HepG2 (cell line): ENCODE measurements around the gene GTF3C5. TPM values are rescaled to one million over a fixed set of nuclear protein-coding genes. Genes with fewer than 3 reads are reported as not detected.

Source experiments
- ATAC-seq: fragments of 200-7000 bp; cut with Tn5 transposase; 3 replicates; pipeline ENCODE4 v1.9.1; 2020; ENCODE audit warnings: mild to moderate bottlenecking, moderate library complexity
- BruUV-seq: library from RNA; stranded (reverse); fragments of 400-500 nt; replicated peaks from 2 replicates; lab custom pipeline; 2021; lab: Mats Ljungman, UMichigan
- CTCF ChIA-PET: fragments of 300-600 bp; formaldehyde crosslinking; extraction: SDS; loops from one replicate; lab custom pipeline; 2021; ENCODE audit warnings: low total read pairs, inconsistent platforms, low intra/inter-chr PET ratio; lab: Yijun Ruan, JAX
- POLR2A ChIA-PET: fragments of 350-600 bp; sonication (Branson Sonifier 250); formaldehyde crosslinking; loops from one replicate; lab custom pipeline; 2020; ENCODE audit warnings: antibody characterized with exemption, inconsistent platforms; lab: Yijun Ruan, JAX
- DNase-seq: peaks from one replicate; pipeline ENCODE4 v3.0.0-alpha.2; 2015; ENCODE audit warnings: low spot score
- FAIRE-seq: peaks from 3 replicates; lab custom pipeline; 2011; peaks lifted over from hg19 to GRCh38; lab: Jason Lieb, UNC
- H2AFZ ChIP-seq: one replicate; pipeline ENCODE4 v1.6.1; 2011; ENCODE audit warnings: low read length, inconsistent platforms
- H3K27ac ChIP-seq: fragments of 300-600 bp; 3 replicates; pipeline ENCODE4 v1.8.0; 2011; ENCODE audit warnings: mixed run types, mild to moderate bottlenecking, mixed read lengths, low read length, inconsistent platforms; ENCODE audit not compliant: insufficient read depth; ENCODE audit errors: extremely low read length
- H3K27me3 ChIP-seq, 2 experiments: fragments of 200-600 bp in 1 of 2; 2 replicates in 1 of 2; 3 replicates in 1 of 2; pipeline versions ENCODE4 v1.6.0 to v1.8.0; 2011; ENCODE audit warnings: low read length in 2 of 2, mild to moderate bottlenecking in 2 of 2, moderate library complexity in 2 of 2, inconsistent platforms in 1 of 2; ENCODE audit not compliant: insufficient read depth in 2 of 2, control insufficient read depth in 1 of 2
- H3K36me3 ChIP-seq, 2 experiments: fragments of 200-600 bp in 1 of 2; replicated peaks in 1 of 2; 2 replicates in 1 of 2; 3 replicates in 1 of 2; pipeline versions ENCODE4 v1.5.1 to v1.8.0; 2011; ENCODE audit warnings: low read length in 2 of 2, inconsistent platforms in 1 of 2; ENCODE audit not compliant: insufficient read depth in 2 of 2, control insufficient read depth in 1 of 2
- H3K4me1 ChIP-seq: 2 replicates; pipeline ENCODE4 v1.5.1; 2012; ENCODE audit warnings: low read length, inconsistent platforms; ENCODE audit not compliant: insufficient read depth
- H3K4me2 ChIP-seq: 2 replicates; pipeline ENCODE4 v1.6.0; 2011; ENCODE audit warnings: low read depth, low read length, inconsistent platforms
- H3K4me3 ChIP-seq, 3 experiments: fragments of 200-600 bp in 1 of 3; sonication (generic), shearing (Covaris generic) in 1 of 3; replicated peaks in 1 of 3; 2 replicates each; pipeline ENCODE4 v1.5.1; 2011 to 2016; ENCODE audit warnings: low read length in 3 of 3, inconsistent platforms in 2 of 3, low read depth in 2 of 3, mild to moderate bottlenecking in 2 of 3, control low read depth in 1 of 3, mixed read lengths in 1 of 3; ENCODE audit not compliant: insufficient read depth in 1 of 3
- H3K79me2 ChIP-seq: one replicate; pipeline ENCODE4 v1.6.1; 2011; ENCODE audit warnings: low read length, inconsistent platforms; ENCODE audit not compliant: insufficient read depth
- H3K9ac ChIP-seq: 2 replicates; pipeline ENCODE4 v1.6.0; 2011; ENCODE audit warnings: mild to moderate bottlenecking, low read depth, low read length, inconsistent platforms; ENCODE audit not compliant: insufficient read depth
- H3K9me3 ChIP-seq: 2 replicates; pipeline ENCODE4 v1.5.1; 2012; ENCODE audit warnings: mild to moderate bottlenecking, low read length
- H4K20me1 ChIP-seq: 2 replicates; pipeline ENCODE4 v1.6.0; 2011; ENCODE audit warnings: inconsistent platforms, mild to moderate bottlenecking, low read length, moderate library complexity; ENCODE audit not compliant: insufficient read depth
- ATF1 ChIP-seq: IDR thresholded peaks from 2 replicates; pipeline ENCODE4 v1.6.1; 2016; ENCODE audit warnings: mild to moderate bottlenecking, control low read depth
- FOXA3 ChIP-seq: IDR thresholded peaks from 2 replicates; pipeline ENCODE4 v1.6.1; 2016; ENCODE audit warnings: missing genetic modification reagents, missing compliant biosample characterization
- FOXP1 ChIP-seq, 2 experiments: fragments of 450-650 bp in 1 of 2; IDR thresholded peaks; 2 replicates each; pipeline ENCODE4 v1.6.1; 2017 to 2018; ENCODE audit warnings: antibody characterized with exemption in 1 of 2
- HNRNPK ChIP-seq: fragments of 200-400 bp; formaldehyde crosslinking; IDR thresholded peaks from 2 replicates; pipeline ENCODE4 v1.6.1; 2018; ENCODE audit warnings: low read length, low read depth, moderate library complexity, mild to moderate bottlenecking; ENCODE audit not compliant: poor library complexity, severe bottlenecking
- JDP2 ChIP-seq: sonication (generic); formaldehyde crosslinking; IDR thresholded peaks from 2 replicates; pipeline ENCODE4 v1.8.1; 2022; ENCODE audit warnings: missing genetic modification reagents, borderline replicate concordance
- JUN ChIP-seq: sonication (generic); formaldehyde crosslinking; IDR thresholded peaks from 2 replicates; pipeline ENCODE4 v1.4.0; 2020; ENCODE audit warnings: mild to moderate bottlenecking, missing genetic modification reagents
- MTF1 ChIP-seq: sonication (generic); formaldehyde crosslinking; IDR thresholded peaks from 2 replicates; pipeline ENCODE4 v1.5.0; 2020; ENCODE audit warnings: missing genetic modification reagents
- POLR2G ChIP-seq: fragments of 200-400 bp; formaldehyde crosslinking; IDR thresholded peaks from 2 replicates; pipeline ENCODE4 v1.6.1; 2018; ENCODE audit warnings: mild to moderate bottlenecking, low read depth, low read length, moderate library complexity
- RFX1 ChIP-seq: fragments of 450-650 bp; IDR thresholded peaks from 2 replicates; pipeline ENCODE4 v1.6.1; 2017
- THAP11 ChIP-seq: IDR thresholded peaks from 2 replicates; pipeline ENCODE4 v1.6.1; 2016; ENCODE audit warnings: missing biosample characterization, missing genetic modification reagents
- ZBTB42 ChIP-seq: sonication (generic); formaldehyde crosslinking; IDR thresholded peaks from 2 replicates; pipeline ENCODE4 v1.5.0; 2020; ENCODE audit warnings: mild to moderate bottlenecking, missing genetic modification reagents
- ZNF343 ChIP-seq: sonication (generic); formaldehyde crosslinking; IDR thresholded peaks from 2 replicates; pipeline ENCODE4 v1.4.0; 2020; ENCODE audit warnings: mild to moderate bottlenecking, missing genetic modification reagents
- ZNF607 ChIP-seq: sonication (generic); formaldehyde crosslinking; IDR thresholded peaks from 2 replicates; pipeline ENCODE4 v1.5.1; 2020; ENCODE audit warnings: missing genetic modification reagents, mild to moderate bottlenecking, borderline replicate concordance
- ZNF619 ChIP-seq: sonication (generic); formaldehyde crosslinking; IDR thresholded peaks from 2 replicates; pipeline ENCODE4 v1.4.0; 2020; ENCODE audit warnings: mild to moderate bottlenecking, missing genetic modification reagents
- ZNF839 ChIP-seq: sonication (generic); formaldehyde crosslinking; IDR thresholded peaks from 2 replicates; pipeline ENCODE4 v1.4.0; 2020; ENCODE audit warnings: missing genetic modification reagents, mild to moderate bottlenecking, borderline replicate concordance
- WGBS: methylation state at CpG from one replicate; pipeline ENCODE4 v1.1.6; 2017; ENCODE audit warnings: low lambda C conversion rate; 5-methylcytosine and 5-hydroxymethylcytosine counted together
- in situ Hi-C: cut with HindIII; loops from 2 replicates; pipeline ENCODE4 v1.10.0; 2017; ENCODE audit warnings: low pct_unique_long_range_greater_than_20kb; ENCODE audit not compliant: extremely low pct_ligation_motif_present
- intact Hi-C: fragments of 100-400 bp; cut with micrococcal nuclease; formaldehyde crosslinking; loops from one replicate; pipeline ENCODE4 v1.10.0; 2022; ENCODE audit not compliant: unreplicated experiment
- polyA plus RNA-seq, 8 experiments: library from polyadenylated mRNA; depleted of rRNA in 3 of 8; stranded (reverse) in 7 of 8; unstranded in 1 of 8; fragments of >200 nt; fragmentation: Illumina TruSeq in 4 of 8; extraction: Trizol in 4 of 8; gene quantifications; 2 replicates each; pipeline versions ENCODE4 v1.2.1 to v1.2.3, GENCODE V29; 2011 to 2016; ENCODE audit warnings: low read depth in 4 of 8, missing spikeins in 1 of 8, mixed read lengths in 1 of 8; ENCODE audit not compliant: insufficient read depth in 1 of 8
- total RNA-seq, 5 experiments: library from RNA; depleted of rRNA; stranded (reverse); fragments of >200 nt; fragmentation: Illumina TruSeq; extraction: Trizol; gene quantifications; 2 replicates each; pipeline ENCODE4 v1.2.3, GENCODE V29; 2016; ENCODE audit warnings: low read depth in 1 of 5
- TF ChIP-seq, protein P1 (sequence below): sonication (generic); formaldehyde crosslinking; conservative IDR thresholded peaks from 2 replicates; pipeline ENCODE4 v1.4.0; 2020; ENCODE audit warnings: missing genetic modification reagents
- TF ChIP-seq, protein P2 (sequence below), 2 experiments: fragments of 450-650 bp in 1 of 2; sonication (generic) in 1 of 2; formaldehyde crosslinking; IDR thresholded peaks; 2 replicates each; pipeline versions ENCODE4 v1.5.0 to v1.8.0; 2020 to 2022; ENCODE audit warnings: mild to moderate bottlenecking in 1 of 2, missing genetic modification reagents in 1 of 2
- TF ChIP-seq, protein P3 (sequence below): sonication (generic); formaldehyde crosslinking; IDR thresholded peaks from 2 replicates; pipeline ENCODE4 v1.9.0; 2021; ENCODE audit warnings: missing genetic modification reagents, borderline replicate concordance

The GTF3C5 gene
- total and polyA plus RNA-seq, 2 of the 13 experiments (the other 11 are each of a cell fraction or from before 2014, with no cell fraction given), result 66.9 to 92.6 TPM

GRCh38 chr9:133094842-133095393, 64.1 kb downstream of the GTF3C5 start:
- H3K4me1 ChIP-seq, result no peaks in the 10 kb centered on the region
- ChIA-PET POLR2A (no interaction called here), CTCF (no interaction called here)
- no peak for FAIRE-seq
- intact Hi-C loops, result loop anchor here (5.0 kb wide), 1 partner anchor 1072 kb away; no protein-coding TSS in a partner anchor
- DNase-seq, result no peak
- no peaks in the 10 kb centered on the region for H4K20me1 ChIP-seq
- H2AFZ ChIP-seq, result no peak overlapping the region
- TF ChIP-seq ZNF607 (no peak), THAP11 (no peak), JDP2 (CRISPR knock-in tag) (no peak), FOXP1 (IDR thresholded peaks at IDR 0.05) (no peak), FOXP1 (CRISPR knock-in tag; IDR thresholded peaks at IDR 0.05) (no peak), ZNF839 (CRISPR knock-in tag) (no peak), RFX1 (no peak), MTF1 (no peak), ZNF619 (no peak), FOXA3 (no peak), ZBTB42 (CRISPR knock-in tag) (no peak), POLR2G (no peak), ZNF343 (CRISPR knock-in tag) (no peak), HNRNPK (no peak), JUN (CRISPR knock-in tag) (no peak), ATF1 (CRISPR knock-in tag) (no peak)
- TF ChIP-seq, protein P1, sequence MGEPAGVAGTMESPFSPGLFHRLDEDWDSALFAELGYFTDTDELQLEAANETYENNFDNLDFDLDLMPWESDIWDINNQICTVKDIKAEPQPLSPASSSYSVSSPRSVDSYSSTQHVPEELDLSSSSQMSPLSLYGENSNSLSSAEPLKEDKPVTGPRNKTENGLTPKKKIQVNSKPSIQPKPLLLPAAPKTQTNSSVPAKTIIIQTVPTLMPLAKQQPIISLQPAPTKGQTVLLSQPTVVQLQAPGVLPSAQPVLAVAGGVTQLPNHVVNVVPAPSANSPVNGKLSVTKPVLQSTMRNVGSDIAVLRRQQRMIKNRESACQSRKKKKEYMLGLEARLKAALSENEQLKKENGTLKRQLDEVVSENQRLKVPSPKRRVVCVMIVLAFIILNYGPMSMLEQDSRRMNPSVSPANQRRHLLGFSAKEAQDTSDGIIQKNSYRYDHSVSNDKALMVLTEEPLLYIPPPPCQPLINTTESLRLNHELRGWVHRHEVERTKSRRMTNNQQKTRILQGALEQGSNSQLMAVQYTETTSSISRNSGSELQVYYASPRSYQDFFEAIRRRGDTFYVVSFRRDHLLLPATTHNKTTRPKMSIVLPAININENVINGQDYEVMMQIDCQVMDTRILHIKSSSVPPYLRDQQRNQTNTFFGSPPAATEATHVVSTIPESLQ, result no peak
- TF ChIP-seq, protein P2, sequence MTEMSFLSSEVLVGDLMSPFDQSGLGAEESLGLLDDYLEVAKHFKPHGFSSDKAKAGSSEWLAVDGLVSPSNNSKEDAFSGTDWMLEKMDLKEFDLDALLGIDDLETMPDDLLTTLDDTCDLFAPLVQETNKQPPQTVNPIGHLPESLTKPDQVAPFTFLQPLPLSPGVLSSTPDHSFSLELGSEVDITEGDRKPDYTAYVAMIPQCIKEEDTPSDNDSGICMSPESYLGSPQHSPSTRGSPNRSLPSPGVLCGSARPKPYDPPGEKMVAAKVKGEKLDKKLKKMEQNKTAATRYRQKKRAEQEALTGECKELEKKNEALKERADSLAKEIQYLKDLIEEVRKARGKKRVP (CRISPR knock-in tag; IDR thresholded peaks at IDR 0.05), result no peak
- TF ChIP-seq, protein P3, sequence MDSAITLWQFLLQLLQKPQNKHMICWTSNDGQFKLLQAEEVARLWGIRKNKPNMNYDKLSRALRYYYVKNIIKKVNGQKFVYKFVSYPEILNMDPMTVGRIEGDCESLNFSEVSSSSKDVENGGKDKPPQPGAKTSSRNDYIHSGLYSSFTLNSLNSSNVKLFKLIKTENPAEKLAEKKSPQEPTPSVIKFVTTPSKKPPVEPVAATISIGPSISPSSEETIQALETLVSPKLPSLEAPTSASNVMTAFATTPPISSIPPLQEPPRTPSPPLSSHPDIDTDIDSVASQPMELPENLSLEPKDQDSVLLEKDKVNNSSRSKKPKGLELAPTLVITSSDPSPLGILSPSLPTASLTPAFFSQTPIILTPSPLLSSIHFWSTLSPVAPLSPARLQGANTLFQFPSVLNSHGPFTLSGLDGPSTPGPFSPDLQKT (CRISPR knock-in tag), result no peak
- no peak overlapping the region for H3K9ac ChIP-seq
- 80% methylated on average over 3 of the region's 3 CpGs for WGBS
- no peaks in the 10 kb centered on the region for H3K9me3 ChIP-seq
- H3K4me3 ChIP-seq, result no peak overlapping the region
- BruUV-seq, result no TSS peak
- H3K79me2 ChIP-seq, result no peaks in the 10 kb centered on the region
- no peak overlapping the region for H3K27ac ChIP-seq
- H3K27me3 ChIP-seq, result 0 out of 5 replicates have a peak, but pooled peaks cover 0 to 5% of the 10 kb centered on the region in 2 experiments
- in situ Hi-C loops, result no loop called here
- peaks cover 5 to 18% of the 10 kb centered on the region in 2 experiments; a peak in 4 of 5 replicates for H3K36me3 ChIP-seq
- ATAC-seq, result no peak
- no peak overlapping the region for H3K4me2 ChIP-seq
